ENCODE results near the gene TMC1.

- no peak for TF ChIP-seq GABPA (IDR thresholded peaks at IDR 0.05; ENCODE audit: low read depth)
- TF ChIP-seq POLR2AphosphoS5 (IDR thresholded peaks at IDR 0.05; ENCODE audit: low read length): no peak
- no peak for TF ChIP-seq YBX1 (IDR thresholded peaks at IDR 0.05)
- TF ChIP-seq, protein P1, sequence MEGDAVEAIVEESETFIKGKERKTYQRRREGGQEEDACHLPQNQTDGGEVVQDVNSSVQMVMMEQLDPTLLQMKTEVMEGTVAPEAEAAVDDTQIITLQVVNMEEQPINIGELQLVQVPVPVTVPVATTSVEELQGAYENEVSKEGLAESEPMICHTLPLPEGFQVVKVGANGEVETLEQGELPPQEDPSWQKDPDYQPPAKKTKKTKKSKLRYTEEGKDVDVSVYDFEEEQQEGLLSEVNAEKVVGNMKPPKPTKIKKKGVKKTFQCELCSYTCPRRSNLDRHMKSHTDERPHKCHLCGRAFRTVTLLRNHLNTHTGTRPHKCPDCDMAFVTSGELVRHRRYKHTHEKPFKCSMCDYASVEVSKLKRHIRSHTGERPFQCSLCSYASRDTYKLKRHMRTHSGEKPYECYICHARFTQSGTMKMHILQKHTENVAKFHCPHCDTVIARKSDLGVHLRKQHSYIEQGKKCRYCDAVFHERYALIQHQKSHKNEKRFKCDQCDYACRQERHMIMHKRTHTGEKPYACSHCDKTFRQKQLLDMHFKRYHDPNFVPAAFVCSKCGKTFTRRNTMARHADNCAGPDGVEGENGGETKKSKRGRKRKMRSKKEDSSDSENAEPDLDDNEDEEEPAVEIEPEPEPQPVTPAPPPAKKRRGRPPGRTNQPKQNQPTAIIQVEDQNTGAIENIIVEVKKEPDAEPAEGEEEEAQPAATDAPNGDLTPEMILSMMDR (IDR thresholded peaks at IDR 0.05 in 2 of 3, conservative IDR thresholded peaks at IDR 0.05 in 1 of 3; ENCODE audit: control insufficient read depth in 2 of 3, extremely low read depth in 1 of 3, insufficient read depth in 1 of 3, low read depth in 3 of 3, low read length in 3 of 3): no peak
- no peak for TF ChIP-seq MXI1 (IDR thresholded peaks at IDR 0.05; ENCODE audit: low read depth, low read length)
- no peak for TF ChIP-seq FOS (IDR thresholded peaks at IDR 0.05; ENCODE audit: borderline replicate concordance, extremely low read depth, insufficient read length)
- TF ChIP-seq, protein P2, sequence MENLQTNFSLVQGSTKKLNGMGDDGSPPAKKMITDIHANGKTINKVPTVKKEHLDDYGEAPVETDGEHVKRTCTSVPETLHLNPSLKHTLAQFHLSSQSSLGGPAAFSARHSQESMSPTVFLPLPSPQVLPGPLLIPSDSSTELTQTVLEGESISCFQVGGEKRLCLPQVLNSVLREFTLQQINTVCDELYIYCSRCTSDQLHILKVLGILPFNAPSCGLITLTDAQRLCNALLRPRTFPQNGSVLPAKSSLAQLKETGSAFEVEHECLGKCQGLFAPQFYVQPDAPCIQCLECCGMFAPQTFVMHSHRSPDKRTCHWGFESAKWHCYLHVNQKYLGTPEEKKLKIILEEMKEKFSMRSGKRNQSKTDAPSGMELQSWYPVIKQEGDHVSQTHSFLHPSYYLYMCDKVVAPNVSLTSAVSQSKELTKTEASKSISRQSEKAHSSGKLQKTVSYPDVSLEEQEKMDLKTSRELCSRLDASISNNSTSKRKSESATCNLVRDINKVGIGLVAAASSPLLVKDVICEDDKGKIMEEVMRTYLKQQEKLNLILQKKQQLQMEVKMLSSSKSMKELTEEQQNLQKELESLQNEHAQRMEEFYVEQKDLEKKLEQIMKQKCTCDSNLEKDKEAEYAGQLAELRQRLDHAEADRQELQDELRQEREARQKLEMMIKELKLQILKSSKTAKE (IDR thresholded peaks at IDR 0.05; ENCODE audit: low read depth, poor library complexity, severe bottlenecking): no peak
- no peak for TF ChIP-seq ASH2L (IDR thresholded peaks at IDR 0.05; ENCODE audit: borderline replicate concordance, low read depth)
- TF ChIP-seq POLR2A (IDR thresholded peaks at IDR 0.05; ENCODE audit: low read depth, low read length): no peak
- TF ChIP-seq POLR2AphosphoS2 (IDR thresholded peaks at IDR 0.05; ENCODE audit: low read depth, low read length): no peak
- TF ChIP-seq EZH2 (IDR thresholded peaks at IDR 0.05; ENCODE audit: borderline replicate concordance, control insufficient read depth, low read depth, low read length): no peak
- TF ChIP-seq, protein P3, sequence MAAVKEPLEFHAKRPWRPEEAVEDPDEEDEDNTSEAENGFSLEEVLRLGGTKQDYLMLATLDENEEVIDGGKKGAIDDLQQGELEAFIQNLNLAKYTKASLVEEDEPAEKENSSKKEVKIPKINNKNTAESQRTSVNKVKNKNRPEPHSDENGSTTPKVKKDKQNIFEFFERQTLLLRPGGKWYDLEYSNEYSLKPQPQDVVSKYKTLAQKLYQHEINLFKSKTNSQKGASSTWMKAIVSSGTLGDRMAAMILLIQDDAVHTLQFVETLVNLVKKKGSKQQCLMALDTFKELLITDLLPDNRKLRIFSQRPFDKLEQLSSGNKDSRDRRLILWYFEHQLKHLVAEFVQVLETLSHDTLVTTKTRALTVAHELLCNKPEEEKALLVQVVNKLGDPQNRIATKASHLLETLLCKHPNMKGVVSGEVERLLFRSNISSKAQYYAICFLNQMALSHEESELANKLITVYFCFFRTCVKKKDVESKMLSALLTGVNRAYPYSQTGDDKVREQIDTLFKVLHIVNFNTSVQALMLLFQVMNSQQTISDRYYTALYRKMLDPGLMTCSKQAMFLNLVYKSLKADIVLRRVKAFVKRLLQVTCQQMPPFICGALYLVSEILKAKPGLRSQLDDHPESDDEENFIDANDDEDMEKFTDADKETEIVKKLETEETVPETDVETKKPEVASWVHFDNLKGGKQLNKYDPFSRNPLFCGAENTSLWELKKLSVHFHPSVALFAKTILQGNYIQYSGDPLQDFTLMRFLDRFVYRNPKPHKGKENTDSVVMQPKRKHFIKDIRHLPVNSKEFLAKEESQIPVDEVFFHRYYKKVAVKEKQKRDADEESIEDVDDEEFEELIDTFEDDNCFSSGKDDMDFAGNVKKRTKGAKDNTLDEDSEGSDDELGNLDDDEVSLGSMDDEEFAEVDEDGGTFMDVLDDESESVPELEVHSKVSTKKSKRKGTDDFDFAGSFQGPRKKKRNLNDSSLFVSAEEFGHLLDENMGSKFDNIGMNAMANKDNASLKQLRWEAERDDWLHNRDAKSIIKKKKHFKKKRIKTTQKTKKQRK (IDR thresholded peaks at IDR 0.05; ENCODE audit: low read depth, low read length): no peak
- TF ChIP-seq SUPT20H (IDR thresholded peaks at IDR 0.05; ENCODE audit: borderline replicate concordance, control insufficient read depth, low read depth, low read length): no peak
- no peak for TF ChIP-seq CHD1 (IDR thresholded peaks at IDR 0.05; ENCODE audit: low read depth, low read length)
These were observed 336.2 kb downstream of the TMC1 start for GRCh38 chr9:72857624-72857996.

Data from GM12878 (cell line).